Endothelial cell of umbilical vein (primary cell): ENCODE data around the gene FSIP1. TPM values are rescaled to one million over a fixed set of nuclear protein-coding genes. Genes with fewer than 3 reads are reported as not detected.

Source experiments
- BruUV-seq: library from RNA; stranded (reverse); fragments of 400-500 nt; replicated peaks from 2 replicates; lab custom pipeline; 2021; lab: Mats Ljungman, UMichigan
- CTCF ChIA-PET: fragments of 300-600, 350-600 bp; sonication (Branson Sonifier 250); formaldehyde crosslinking; loops from one replicate; lab custom pipeline; 2021; ENCODE audit warnings: antibody characterized with exemption, inconsistent platforms; lab: Charles Lee
- POLR2A ChIA-PET: fragments of 300-600, 350-600 bp; sonication (Branson Sonifier 250); formaldehyde crosslinking; loops from one replicate; lab custom pipeline; 2021; ENCODE audit warnings: antibody characterized with exemption, inconsistent platforms; lab: Charles Lee
- DNase-seq: peaks from one replicate; pipeline ENCODE4 v3.0.0-alpha.2; 2011; ENCODE audit warnings: low read depth, low spot score
- FAIRE-seq: peaks from 2 replicates; lab custom pipeline; 2011; peaks lifted over from hg19 to GRCh38; lab: Jason Lieb, UNC
- H2AFZ ChIP-seq: 2 replicates; pipeline ENCODE4 v1.6.0; 2012; ENCODE audit warnings: low read depth, low read length, control low read depth, inconsistent platforms
- H3K27ac ChIP-seq: 2 replicates; pipeline ENCODE4 v1.5.1; 2011; ENCODE audit warnings: low read depth, mild to moderate bottlenecking, control low read depth, low read length, moderate library complexity; ENCODE audit not compliant: insufficient read depth
- H3K27me3 ChIP-seq, 2 experiments: 2 replicates each; pipeline versions ENCODE4 v1.6.0 to v1.6.1; 2011; ENCODE audit warnings: low read length in 2 of 2, mixed read lengths in 1 of 2; ENCODE audit not compliant: control insufficient read depth in 2 of 2, insufficient read depth in 2 of 2
- H3K36me3 ChIP-seq, 2 experiments: 2 replicates in 1 of 2; 3 replicates in 1 of 2; pipeline ENCODE4 v1.5.1; 2011; ENCODE audit warnings: low read length in 2 of 2, mild to moderate bottlenecking in 1 of 2, moderate library complexity in 1 of 2; ENCODE audit not compliant: control insufficient read depth in 2 of 2, insufficient read depth in 2 of 2; ENCODE audit errors: extremely low read depth in 1 of 2
- H3K4me1 ChIP-seq: 3 replicates; pipeline ENCODE4 v1.5.1; 2011; ENCODE audit warnings: mild to moderate bottlenecking, low read length; ENCODE audit not compliant: control insufficient read depth, insufficient read depth; ENCODE audit errors: extremely low read depth
- H3K4me2 ChIP-seq: 2 replicates; pipeline ENCODE4 v1.6.1; 2011; ENCODE audit warnings: low read length, control low read depth, mixed read lengths; ENCODE audit not compliant: insufficient read depth
- H3K4me3 ChIP-seq, 3 experiments: fragments of 200-600 bp in 1 of 3; sonication (generic), shearing (Covaris generic) in 1 of 3; replicated peaks in 1 of 3; 2 replicates each; pipeline ENCODE4 v1.5.1; 2011 to 2016; ENCODE audit warnings: control low read depth in 3 of 3, low read length in 3 of 3, mild to moderate bottlenecking in 2 of 3, inconsistent platforms in 1 of 3, low read depth in 1 of 3, moderate library complexity in 1 of 3; ENCODE audit not compliant: insufficient read depth in 1 of 3
- H3K79me2 ChIP-seq: 2 replicates; pipeline ENCODE4 v1.6.0; 2012; ENCODE audit warnings: low read length, inconsistent platforms; ENCODE audit not compliant: control insufficient read depth, insufficient read depth
- H3K9ac ChIP-seq: replicated peaks from 2 replicates; pipeline ENCODE3; 2011; ENCODE audit warnings: low read length, control low read depth; ENCODE audit not compliant: insufficient read depth; ENCODE audit errors: extremely low read depth
- H3K9me1 ChIP-seq: replicated peaks from 3 replicates; pipeline ENCODE4 v1.6.0; 2011; ENCODE audit warnings: mild to moderate bottlenecking, low read length; ENCODE audit not compliant: control insufficient read depth, insufficient read depth; ENCODE audit errors: extremely low read depth
- H3K9me3 ChIP-seq: replicated peaks from 2 replicates; pipeline ENCODE4 v1.5.1; 2012; ENCODE audit warnings: low read length, inconsistent platforms; ENCODE audit not compliant: control insufficient read depth, insufficient read depth
- H4K20me1 ChIP-seq: replicated peaks from 2 replicates; pipeline ENCODE3; 2011; ENCODE audit warnings: mild to moderate bottlenecking, low read length; ENCODE audit not compliant: control insufficient read depth, insufficient read depth; ENCODE audit errors: extremely low read depth
- EZH2 ChIP-seq: IDR thresholded peaks from 2 replicates; pipeline ENCODE4 v1.6.1; 2012; ENCODE audit warnings: borderline replicate concordance, low read depth, mild to moderate bottlenecking, moderate library complexity, low read length, inconsistent platforms; ENCODE audit not compliant: severe bottlenecking
- FOS ChIP-seq: IDR thresholded peaks from 2 replicates; pipeline ENCODE4 v1.6.1; 2011; ENCODE audit warnings: mild to moderate bottlenecking, low read length, moderate library complexity, borderline replicate concordance; ENCODE audit not compliant: insufficient read depth
- GATA2 ChIP-seq: IDR thresholded peaks from 2 replicates; pipeline ENCODE4 v1.7.0; 2011; ENCODE audit warnings: low read depth, mild to moderate bottlenecking, moderate library complexity, mixed read lengths, low read length; ENCODE audit not compliant: insufficient read length, insufficient read depth
- JUN ChIP-seq: IDR thresholded peaks from 2 replicates; pipeline ENCODE4 v1.6.1; 2011; ENCODE audit warnings: borderline replicate concordance, low read depth; ENCODE audit not compliant: insufficient read length, insufficient read depth
- MAX ChIP-seq: IDR thresholded peaks from 2 replicates; pipeline ENCODE4 v1.6.1; 2011; ENCODE audit not compliant: insufficient read depth, insufficient read length
- MYC ChIP-seq: IDR thresholded peaks from one replicate; pipeline ENCODE4 v1.6.1; 2011; ENCODE audit warnings: mild to moderate bottlenecking, low read depth, low read length
- POLR2A ChIP-seq: IDR thresholded peaks from 2 replicates; pipeline ENCODE4 v1.6.1; 2012; ENCODE audit warnings: low read depth, mild to moderate bottlenecking, control low read depth, low read length
- POLR2AphosphoS5 ChIP-seq: IDR thresholded peaks from 2 replicates; pipeline ENCODE4 v1.6.1; 2012; ENCODE audit warnings: low read depth, mild to moderate bottlenecking, control low read depth, low read length, moderate library complexity; ENCODE audit not compliant: insufficient read depth
- dilution Hi-C: fragments of 300-500 bp; cut with MboI; formaldehyde crosslinking; loops from one replicate; pipeline ENCODE4 v1.15.0; 2019; ENCODE audit warnings: low sequenced_read_pairs; ENCODE audit not compliant: extremely low pct_ligation_motif_present
- intact Hi-C: fragments of 100-400 bp; cut with micrococcal nuclease; formaldehyde crosslinking; loops from one replicate; pipeline ENCODE4 v1.10.0; 2022
- polyA plus RNA-seq, 4 experiments: library from polyadenylated mRNA; depleted of rRNA in 3 of 4; stranded (reverse) in 3 of 4; unstranded in 1 of 4; fragments of >200 nt; gene quantifications; 2 replicates each; pipeline versions ENCODE4 v1.2.1 to v1.2.3, GENCODE V29; 2011 to 2012; ENCODE audit warnings: missing spikeins in 1 of 4
- total RNA-seq: library from RNA; stranded (reverse); gene quantifications from 2 replicates; pipeline ENCODE4 v1.2.3, GENCODE V29; 2021
- TF ChIP-seq, protein P1 (sequence below), 2 donors: IDR thresholded peaks; 1 replicate in 1 of 2; 2 replicates in 1 of 2; pipeline ENCODE4 v1.5.1; 2011; ENCODE audit warnings: low read length in 2 of 2, mild to moderate bottlenecking in 2 of 2, moderate library complexity in 2 of 2, control low read depth in 1 of 2, inconsistent platforms in 1 of 2, low read depth in 1 of 2; ENCODE audit not compliant: insufficient read depth in 1 of 2; ENCODE audit errors: extremely low read depth in 1 of 2

FSIP1 gene
- total and polyA plus RNA-seq, 2 donors (not counting 3 experiments of a cell fraction or from before 2014, with no cell fraction given): 0.23 to 1.1 TPM

DNA sequence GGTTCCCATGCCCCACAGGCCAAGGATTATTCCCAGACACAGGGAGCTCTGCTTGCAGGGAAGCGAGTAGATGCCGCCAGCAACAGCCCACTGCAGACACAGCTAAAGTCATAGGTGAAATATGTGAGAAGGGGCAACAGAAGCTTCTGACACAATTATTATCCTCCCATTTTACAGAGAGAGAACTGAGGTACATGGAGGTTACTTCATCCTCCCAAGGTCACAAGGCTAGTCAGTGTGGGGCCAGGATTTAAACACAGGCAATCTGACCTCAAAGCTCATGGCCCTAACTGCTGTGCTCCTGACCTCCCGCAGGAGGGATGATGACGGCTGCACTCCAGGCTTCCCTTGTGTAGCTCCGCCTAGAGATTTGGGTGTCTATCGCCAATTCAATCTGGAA, 15.7 kb upstream of the FSIP1 start:
- FAIRE-seq (no peak), DNase-seq (no peak)
- Histone ChIP-seq H3K9ac (no peak overlapping the region), H2AFZ (no peak overlapping the region), H3K9me1 (no peaks in the 10 kb centered on the region), H3K4me2 (no peak overlapping the region), H3K27ac (no peak overlapping the region), H3K27me3 (no peaks in the 10 kb centered on the region), H3K4me3 (no peak overlapping the region), H3K36me3 (peaks cover 0 to 3% of the 10 kb centered on the region in 2 experiments), H3K79me2 (no peaks in the 10 kb centered on the region), H4K20me1 (no peaks in the 10 kb centered on the region), H3K4me1 (peaks cover 2% of the 10 kb centered on the region), H3K9me3 (no peaks in the 10 kb centered on the region)
- no TSS peak for BruUV-seq
- ChIA-PET POLR2A (no interaction called here), CTCF (interaction anchor here (1.1 to 1.6 kb wide), 3 partner anchors 10 to 86 kb away, joined by 3 to 4 read pairs (median 4); no protein-coding TSS in a partner anchor)
- intact Hi-C loops (no loop called here), dilution Hi-C loops (no loop called here)
- TF ChIP-seq FOS (no peak), MYC (no peak), POLR2AphosphoS5 (no peak), MAX (no peak), JUN (no peak), GATA2 (no peak), EZH2 (no peak), POLR2A (no peak)
- TF ChIP-seq, protein P1, sequence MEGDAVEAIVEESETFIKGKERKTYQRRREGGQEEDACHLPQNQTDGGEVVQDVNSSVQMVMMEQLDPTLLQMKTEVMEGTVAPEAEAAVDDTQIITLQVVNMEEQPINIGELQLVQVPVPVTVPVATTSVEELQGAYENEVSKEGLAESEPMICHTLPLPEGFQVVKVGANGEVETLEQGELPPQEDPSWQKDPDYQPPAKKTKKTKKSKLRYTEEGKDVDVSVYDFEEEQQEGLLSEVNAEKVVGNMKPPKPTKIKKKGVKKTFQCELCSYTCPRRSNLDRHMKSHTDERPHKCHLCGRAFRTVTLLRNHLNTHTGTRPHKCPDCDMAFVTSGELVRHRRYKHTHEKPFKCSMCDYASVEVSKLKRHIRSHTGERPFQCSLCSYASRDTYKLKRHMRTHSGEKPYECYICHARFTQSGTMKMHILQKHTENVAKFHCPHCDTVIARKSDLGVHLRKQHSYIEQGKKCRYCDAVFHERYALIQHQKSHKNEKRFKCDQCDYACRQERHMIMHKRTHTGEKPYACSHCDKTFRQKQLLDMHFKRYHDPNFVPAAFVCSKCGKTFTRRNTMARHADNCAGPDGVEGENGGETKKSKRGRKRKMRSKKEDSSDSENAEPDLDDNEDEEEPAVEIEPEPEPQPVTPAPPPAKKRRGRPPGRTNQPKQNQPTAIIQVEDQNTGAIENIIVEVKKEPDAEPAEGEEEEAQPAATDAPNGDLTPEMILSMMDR (IDR thresholded peaks at IDR 0.05; ENCODE audit: extremely low read depth in 1 of 2, insufficient read depth in 1 of 2, low read depth in 1 of 2, low read length in 2 of 2): no peak
